HG03457 (cell line): Measurements from ENCODE around the gene GAPT.
"Not testable (repeated sequence)": the region's sequence is repeated elsewhere in the genome, so short reads cannot be mapped to it uniquely, and the experiment has no call there.

Experiments used
- ATAC-seq: cut with Tn5 transposase; IDR thresholded peaks from one replicate; pipeline ENCODE4 v1.9.1; 2021; ENCODE audit warnings: moderate number of reproducible peaks; ENCODE audit not compliant: unreplicated experiment

The GAPT gene

GRCh38 chr5:58503390-58504046, 12.3 kb downstream of the GAPT start:
- no peak for ATAC-seq

GRCh38 chr5:58504766-58505165, 13.5 kb downstream of the GAPT start:
- ATAC-seq, result no peak

- ATAC-seq, result no peak
Measured at GRCh38 chr5:58505502-58505901, 14.3 kb downstream of the GAPT start.

GRCh38 chr5:58505971-58506640, 14.9 kb downstream of the GAPT start:
- ATAC-seq, result peak; percentile 75

- ATAC-seq, result no peak
Measured at GRCh38 chr5:58507715-58508114, 16.5 kb downstream of the GAPT start.

- no peak for ATAC-seq
Measured at GRCh38 chr5:58517198-58517597, 26.0 kb downstream of the GAPT start.

- ATAC-seq, result no peak
Measured at GRCh38 chr5:58523956-58524355, 32.7 kb downstream of the GAPT start.

GRCh38 chr5:58524571-58524970, 33.3 kb downstream of the GAPT start:
- ATAC-seq, result no peak

- ATAC-seq, result no peak
Measured at GRCh38 chr5:58530942-58531490, 39.8 kb downstream of the GAPT start.

- ATAC-seq, result not testable (repeated sequence)
Measured at GRCh38 chr5:58541935-58542334, 50.7 kb downstream of the GAPT start.

GRCh38 chr5:58542709-58543108, 51.5 kb downstream of the GAPT start:
- no peak for ATAC-seq

- ATAC-seq, result no peak
Measured at GRCh38 chr5:58543723-58544122, 52.5 kb downstream of the GAPT start.

- ATAC-seq, result no peak
Measured at GRCh38 chr5:58544195-58544594, 53.0 kb downstream of the GAPT start.

GRCh38 chr5:58544926-58545325, 53.7 kb downstream of the GAPT start:
- no peak for ATAC-seq

GRCh38 chr5:58545912-58546311, 54.7 kb downstream of the GAPT start:
- peak; percentile 97 for ATAC-seq
